Measurements from ENCODE around the gene PRH2. TPM values are rescaled to one million over a fixed set of nuclear protein-coding genes. Genes with fewer than 3 reads are reported as not detected.

The PRH2 gene
- total RNA-seq, 1 donor from 2014 or later = not detected

- no peak for DNase-seq (ENCODE audit: low read depth in 2 of 2)
Observed at GRCh38 chr12:10960211-10960610, 31.2 kb downstream of the PRH2 start.

GRCh38 chr12:10965476-10965875 lies 36.4 kb downstream of the PRH2 start:
- no peak for DNase-seq (ENCODE audit: low read depth in 2 of 2)

DNA sequence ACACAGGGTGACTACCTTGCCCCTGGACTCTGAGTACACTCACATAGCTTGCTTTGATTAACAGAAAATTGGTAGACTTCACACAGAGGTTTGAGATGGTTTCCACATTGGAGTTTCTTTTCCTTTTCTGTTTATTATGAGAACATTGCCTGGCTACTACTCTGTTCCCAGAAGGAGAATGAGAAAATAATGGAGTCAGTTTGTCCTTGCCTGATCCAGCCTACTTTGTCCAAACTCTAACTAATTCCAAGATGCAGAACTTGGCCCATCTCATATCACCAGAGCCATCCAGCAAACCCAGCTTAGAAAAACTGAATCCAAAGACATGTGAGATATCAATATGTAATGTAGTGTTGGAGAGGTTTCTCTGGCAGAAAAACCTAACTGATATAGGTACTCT lies 37.3 kb downstream of the PRH2 start:
- DNase-seq (ENCODE audit: low read depth in 2 of 2) = no peak

DNA sequence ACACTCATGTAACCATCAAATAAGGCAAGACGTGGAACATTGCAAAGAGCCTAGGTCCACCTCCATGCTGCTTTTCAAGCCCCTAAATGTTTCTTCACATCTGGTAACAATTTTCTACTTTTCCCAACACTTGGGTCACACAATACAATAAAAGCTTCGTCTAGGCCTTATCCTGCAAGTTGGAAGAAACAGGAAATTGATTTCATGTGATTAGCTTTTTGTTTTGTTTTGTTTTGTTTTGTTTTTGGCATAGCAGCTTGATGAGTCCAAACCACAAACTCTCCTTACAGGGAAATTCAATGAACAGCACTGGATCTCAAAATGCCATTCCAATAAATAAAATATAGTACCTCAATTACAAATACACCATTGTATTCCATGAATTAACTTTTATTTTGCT lies 38.4 kb downstream of the PRH2 start:
- DNase-seq (ENCODE audit: low read depth in 2 of 2) = peak in 1 of 2 donors; percentile 88

- peak; percentile 65 to 76 for DNase-seq (ENCODE audit: low read depth in 2 of 2)
Observed at GRCh38 chr12:10968765-10969456, 39.9 kb downstream of the PRH2 start.

DNA sequence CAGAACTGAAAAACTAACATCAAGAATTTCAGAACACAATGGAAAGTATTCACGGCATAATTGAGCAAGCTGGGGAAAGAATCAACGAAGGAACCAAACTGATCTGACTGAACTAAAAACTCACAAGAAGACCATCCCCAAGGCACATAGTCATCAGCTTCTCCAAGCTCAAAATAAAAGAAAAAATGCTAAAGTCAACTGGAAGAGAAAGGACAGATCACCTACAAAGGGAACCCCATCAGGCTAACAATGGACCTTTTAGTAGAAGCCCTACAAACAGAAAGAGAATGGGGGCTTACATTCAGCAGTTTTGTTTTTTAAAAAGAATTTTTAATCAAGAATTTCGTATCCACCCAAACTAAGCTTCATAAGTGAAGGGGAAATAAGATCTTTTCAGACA lies 45.9 kb downstream of the PRH2 start:
- DNase-seq (ENCODE audit: low read depth in 2 of 2) = no peak

- no peak for DNase-seq (ENCODE audit: low read depth in 2 of 2)
Observed at GRCh38 chr12:10982244-10982643, 53.2 kb downstream of the PRH2 start.

Other genes with a start within 250 kb of the PRH2 start
- gene YBX3, start 205.9 kb upstream of the PRH2 start, total RNA-seq = 127 and 170 TPM in 2 replicates
- not detected in 2 replicates for gene TAS2R7, start 126.6 kb upstream of the PRH2 start, total RNA-seq
- gene TAS2R8, start 122.0 kb upstream of the PRH2 start, total RNA-seq = not detected in 2 replicates
- under 0.01 TPM in 1 of 2 replicates, not detected in the other for gene TAS2R9, start 119.1 kb upstream of the PRH2 start, total RNA-seq
- under 0.01 and 0.22 TPM in 2 replicates for gene TAS2R10, start 102.9 kb upstream of the PRH2 start, total RNA-seq
- gene PRR4, start 79.8 kb upstream of the PRH2 start, total RNA-seq = 0.22 and 0.40 TPM in 2 replicates
- gene PRH1, start 45.0 kb upstream of the PRH2 start, total RNA-seq = 5.2 and 8.3 TPM in 2 replicates
- 0.20 and 0.44 TPM in 2 replicates for gene TAS2R13, start 19.7 kb upstream of the PRH2 start, total RNA-seq
- gene TAS2R14, start 10.0 kb downstream of the PRH2 start, total RNA-seq = 0.87 and 1.4 TPM in 2 replicates
- 1.1 and 1.2 TPM in 2 replicates for gene TAS2R50, start 57.7 kb downstream of the PRH2 start, total RNA-seq
- 1.1 and 1.8 TPM in 2 replicates for gene TAS2R20, start 69.1 kb downstream of the PRH2 start, total RNA-seq
- 1.3 and 2.6 TPM in 2 replicates for gene TAS2R19, start 93.4 kb downstream of the PRH2 start, total RNA-seq
- 1.1 and 1.8 TPM in 2 replicates for gene TAS2R31, start 102.2 kb downstream of the PRH2 start, total RNA-seq
- gene TAS2R46, start 133.1 kb downstream of the PRH2 start, total RNA-seq = 0.65 and 0.79 TPM in 2 replicates
- 0.65 and 0.99 TPM in 2 replicates for gene TAS2R43, start 163.1 kb downstream of the PRH2 start, total RNA-seq
- gene TAS2R30, start 205.4 kb downstream of the PRH2 start, total RNA-seq = 1.1 and 2.2 TPM in 2 replicates
- 4.6 and 6.7 TPM in 2 replicates for gene SMIM10L1, start 242.0 kb downstream of the PRH2 start, total RNA-seq